HG02840 (cell line): ENCODE measurements around the gene ATF4.
"Not testable (repeated sequence)": the region's sequence is repeated elsewhere in the genome, so short reads cannot be mapped to it uniquely, and the experiment has no call there.

Experiments
- ATAC-seq: cut with Tn5 transposase; IDR thresholded peaks from one replicate; pipeline ENCODE4 v1.9.1; 2021; ENCODE audit warnings: mild to moderate bottlenecking, moderate library complexity, moderate number of reproducible peaks; ENCODE audit not compliant: unreplicated experiment, low FRiP score

Gene ATF4

GRCh38 chr22:39489094-39490068, 31.0 kb upstream of the ATF4 start:
- no peak for ATAC-seq

DNA sequence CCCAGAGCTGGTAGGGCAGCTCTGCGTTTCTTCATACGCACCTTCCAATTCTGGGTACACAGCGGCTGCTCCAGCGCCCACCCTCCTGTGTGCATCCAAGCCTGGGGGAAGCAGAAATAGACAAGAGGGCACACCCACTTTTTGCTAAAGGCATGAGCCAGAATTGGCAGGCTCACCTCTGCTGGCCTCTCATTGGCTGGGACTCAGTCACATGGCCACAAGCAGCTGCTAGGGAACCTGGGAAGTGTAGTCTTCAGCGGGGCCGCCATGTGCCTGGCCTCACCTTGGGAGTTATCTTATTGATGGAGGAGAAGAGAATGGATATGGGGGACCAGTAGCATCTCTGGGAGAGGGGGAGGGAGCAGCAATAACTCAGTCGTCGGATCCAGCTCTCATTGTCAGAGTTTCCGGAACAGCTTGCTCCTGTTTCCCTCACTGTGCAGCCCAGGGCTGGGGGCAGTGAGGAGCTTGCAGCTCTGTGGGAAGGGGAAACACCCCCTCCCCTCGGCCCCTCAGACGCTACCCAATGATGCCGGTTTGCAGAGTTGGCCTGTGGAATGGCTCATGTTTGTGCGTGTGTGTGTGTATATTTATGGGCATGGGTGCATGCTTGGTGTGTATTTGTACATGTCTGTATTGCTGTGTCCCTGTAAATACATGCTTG, 30.1 kb upstream of the ATF4 start:
- peak; percentile 64 for ATAC-seq

- no peak for ATAC-seq
Measured at GRCh38 chr22:39490966-39491680, 29.2 kb upstream of the ATF4 start.

DNA sequence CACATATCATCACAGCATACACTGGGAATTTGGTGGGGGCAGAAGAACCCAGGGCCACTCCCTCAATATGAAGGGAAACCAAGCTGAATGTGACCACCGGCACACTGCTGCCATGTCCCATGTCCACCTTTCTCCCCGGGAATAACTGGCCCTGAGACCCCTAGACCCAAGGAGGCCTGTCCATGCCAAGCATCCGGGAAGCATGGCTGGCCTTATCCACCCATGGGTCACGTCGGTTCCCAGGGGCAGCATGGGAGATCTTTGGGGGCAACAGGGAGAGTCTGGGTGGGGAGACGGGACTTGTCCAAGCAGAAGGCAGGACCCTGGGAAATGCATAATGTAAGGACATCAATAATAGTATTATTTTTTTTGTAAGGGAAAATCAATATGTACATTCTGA, 28.7 kb upstream of the ATF4 start:
- ATAC-seq: no peak

GRCh38 chr22:39492186-39492585, 28.2 kb upstream of the ATF4 start:
- ATAC-seq: no peak

GRCh38 chr22:39493759-39494158, 26.6 kb upstream of the ATF4 start:
- ATAC-seq: no peak

DNA sequence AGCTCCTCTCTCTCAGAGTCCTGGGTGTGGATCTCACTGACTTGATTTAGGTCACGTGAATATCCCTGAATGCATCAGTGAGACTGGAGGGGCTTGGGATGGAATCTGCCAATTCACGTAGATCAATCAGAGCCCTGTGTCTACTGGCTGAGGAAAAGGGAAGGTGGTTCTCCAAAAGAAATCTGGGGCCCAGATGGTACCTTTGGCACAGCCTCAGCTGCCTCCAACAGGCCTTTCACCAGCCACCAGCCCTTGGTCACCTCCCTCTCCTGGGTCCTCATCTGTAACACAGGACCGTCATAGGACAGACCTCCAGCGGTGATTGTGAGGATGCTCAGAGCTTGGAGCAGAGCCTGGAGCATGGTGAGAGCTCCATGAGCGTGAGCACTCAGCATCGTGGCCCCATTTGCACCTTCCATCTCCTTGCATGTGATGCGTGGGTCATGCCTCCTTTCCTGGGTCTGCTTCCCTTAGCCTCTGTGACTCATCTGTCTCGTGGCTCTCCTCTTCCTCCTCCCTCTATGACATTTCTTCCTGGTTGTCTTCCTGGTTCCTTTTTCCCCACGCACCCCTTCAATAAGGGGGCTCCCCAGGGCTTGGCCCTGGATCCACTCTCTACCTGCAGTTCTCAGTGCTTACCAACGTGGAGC, 25.8 kb upstream of the ATF4 start:
- ATAC-seq: no peak

DNA sequence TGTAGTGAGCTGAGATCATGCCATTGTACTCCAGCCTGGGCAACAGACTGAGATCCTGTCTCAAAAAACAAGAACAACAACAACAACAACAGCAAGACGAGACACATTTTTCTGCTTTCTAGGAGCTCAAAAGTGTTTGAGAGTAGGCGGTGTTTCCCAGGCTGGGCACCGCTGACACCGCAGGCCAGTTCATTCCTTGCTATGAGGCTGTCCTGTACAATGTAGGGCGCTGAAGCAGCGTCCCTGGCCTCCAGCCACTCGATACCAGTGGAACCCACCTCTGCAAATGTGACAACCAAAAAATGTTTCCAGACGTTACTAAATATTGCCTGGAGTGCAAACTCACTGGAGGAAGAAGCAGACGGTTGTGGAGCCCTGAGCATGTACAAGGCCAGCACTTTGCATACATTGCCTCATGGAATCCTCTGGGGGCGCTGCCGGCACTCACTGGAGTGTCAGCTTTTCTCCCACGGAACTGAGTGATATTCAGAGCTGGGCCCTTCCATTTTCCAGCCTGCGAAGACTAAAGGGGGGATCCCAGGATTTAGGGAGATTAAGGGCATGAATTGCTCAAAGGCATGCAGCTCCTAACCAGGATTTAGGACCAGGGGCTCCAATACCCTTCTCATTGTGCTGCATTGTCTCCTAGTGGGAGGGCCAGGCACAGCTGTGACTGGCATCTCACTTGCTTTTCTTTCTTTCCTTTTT, 24.1 kb upstream of the ATF4 start:
- ATAC-seq: no peak

GRCh38 chr22:39497429-39497828, 22.9 kb upstream of the ATF4 start:
- no peak for ATAC-seq

DNA sequence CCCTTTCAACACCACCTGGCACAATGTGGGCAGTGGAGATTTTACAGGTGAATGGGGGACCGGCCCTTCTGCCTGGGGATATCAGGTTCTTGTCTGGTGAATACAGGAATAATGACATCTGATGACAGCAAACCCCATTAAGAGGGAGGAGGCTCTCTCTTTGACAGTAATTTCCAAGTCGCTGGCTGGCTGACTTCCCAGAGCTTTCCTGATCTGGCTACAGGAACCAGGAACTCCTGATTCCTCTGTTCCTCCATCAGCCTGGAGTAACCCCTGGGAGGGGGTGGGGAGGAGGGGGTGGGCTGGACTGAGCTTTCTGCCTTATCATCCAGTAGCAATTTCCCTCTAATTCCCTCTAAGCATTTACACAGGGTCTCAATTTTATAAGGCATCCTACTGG, 22.0 kb upstream of the ATF4 start:
- ATAC-seq: no peak

DNA sequence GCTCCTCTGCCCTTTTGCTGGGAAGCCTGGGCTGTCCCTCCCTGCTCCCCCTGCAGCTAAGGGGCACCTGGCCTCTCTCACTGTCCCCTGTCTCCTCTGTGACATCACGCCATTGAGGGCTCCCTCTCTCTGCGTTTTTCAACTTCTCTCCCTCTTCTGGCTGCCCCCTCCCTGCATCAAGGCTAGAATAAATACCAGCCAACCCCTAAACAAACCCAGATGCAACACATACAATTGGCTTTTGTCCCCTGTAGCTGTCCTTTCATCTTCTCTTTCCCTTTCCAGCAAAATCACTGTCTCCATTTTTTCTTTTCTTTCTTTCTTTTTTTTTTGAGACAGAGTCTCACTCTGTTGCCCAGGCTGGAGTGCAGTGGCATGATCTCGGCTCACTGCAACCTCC, 21.6 kb upstream of the ATF4 start:
- no peak for ATAC-seq

GRCh38 chr22:39500101-39500500, 20.3 kb upstream of the ATF4 start:
- ATAC-seq: no peak

DNA sequence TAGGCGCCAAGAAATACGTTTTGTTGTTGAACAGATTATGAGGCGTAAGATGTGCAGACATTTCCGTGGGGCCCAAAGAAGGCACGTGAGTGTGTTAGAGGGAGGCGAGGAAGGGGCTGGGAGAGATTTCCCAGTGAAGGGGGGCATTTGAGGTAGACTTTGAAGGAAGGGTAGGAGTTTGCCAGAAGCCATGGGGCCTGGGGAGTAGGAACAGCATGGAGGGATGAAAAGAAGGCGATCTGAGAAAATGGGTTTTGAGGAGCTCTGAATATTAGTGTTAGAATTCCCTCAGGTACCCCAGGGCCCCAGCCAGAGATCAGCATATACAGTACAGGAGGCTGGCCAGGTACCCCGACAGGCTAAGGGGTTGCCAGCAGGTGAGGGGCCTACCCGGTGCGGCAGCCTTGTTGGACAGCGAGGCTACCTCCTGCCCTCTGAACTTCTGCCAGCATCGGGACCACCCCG, 18.7 kb upstream of the ATF4 start:
- peak; percentile 19 for ATAC-seq

DNA sequence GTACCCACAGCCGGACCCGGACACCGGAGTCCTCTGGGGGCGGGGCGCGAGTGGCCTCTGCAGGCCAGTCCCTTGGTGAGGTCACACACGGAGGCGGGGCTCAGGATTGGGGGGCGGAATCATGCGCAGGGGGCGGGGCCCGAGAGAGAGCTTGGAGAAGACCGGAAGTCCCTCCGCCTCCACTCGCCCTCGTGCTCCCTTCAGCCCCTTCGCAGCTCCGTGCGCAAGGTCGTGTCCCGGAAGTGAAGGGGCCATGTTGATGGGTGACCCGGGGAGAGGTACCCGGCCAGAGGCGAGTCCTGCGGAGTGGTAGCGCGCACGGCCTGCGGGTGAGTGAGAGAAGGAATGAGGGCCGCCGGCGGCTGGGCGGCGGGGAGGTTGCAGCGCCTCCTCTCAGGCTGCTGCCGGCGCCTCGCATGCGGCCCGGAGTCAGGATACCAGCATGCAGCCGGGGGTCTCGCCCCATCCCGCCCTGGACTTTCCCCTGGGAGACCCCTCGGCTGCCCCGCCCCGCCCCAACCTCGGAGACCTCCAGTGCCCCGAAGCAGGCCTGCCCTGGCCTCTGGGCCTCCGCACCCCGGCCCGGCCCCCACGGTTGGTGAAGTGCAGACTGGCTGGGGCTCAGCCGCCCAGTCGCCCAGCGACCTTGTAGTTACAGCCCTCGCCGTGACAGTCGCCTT, 18.1 kb upstream of the ATF4 start, which contains the start of gene MIEF1:
TSS of gene MIEF1 (plus strand) at position 182 of the 680 bp plus-strand sequence. CDS start 9,005 bp downstream, outside the sequence.
- peak; percentile 82 for ATAC-seq

DNA sequence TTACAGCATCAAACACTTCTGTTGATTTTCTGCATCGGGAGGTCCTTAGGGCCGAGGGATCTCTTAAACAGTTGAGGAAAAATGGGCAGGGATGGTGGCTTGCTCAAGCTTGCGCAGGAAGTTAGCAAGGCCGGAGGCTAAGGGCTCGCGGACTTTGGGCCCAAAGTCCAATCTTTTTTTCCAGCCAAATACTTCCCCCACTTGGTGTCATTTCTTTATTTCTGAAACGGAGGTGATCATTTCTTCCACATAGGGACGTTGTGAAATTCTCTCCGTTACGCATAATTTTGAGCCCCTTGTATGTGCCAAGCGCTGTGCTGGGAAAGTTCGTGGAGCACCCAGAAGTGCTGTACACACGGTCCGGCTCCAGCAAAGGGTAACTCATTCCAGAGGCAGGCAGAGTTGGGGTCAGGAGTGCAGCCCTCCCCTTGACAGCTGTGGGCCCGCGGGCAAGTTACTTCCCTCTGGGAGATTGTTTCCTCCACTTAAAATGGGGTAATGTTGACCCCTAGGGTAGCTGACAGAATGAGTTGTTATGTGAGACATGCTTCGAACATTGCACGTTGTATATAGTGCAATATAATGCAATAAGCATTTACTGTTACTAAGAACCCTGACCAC, 17.5 kb upstream of the ATF4 start:
- ATAC-seq: no peak

DNA sequence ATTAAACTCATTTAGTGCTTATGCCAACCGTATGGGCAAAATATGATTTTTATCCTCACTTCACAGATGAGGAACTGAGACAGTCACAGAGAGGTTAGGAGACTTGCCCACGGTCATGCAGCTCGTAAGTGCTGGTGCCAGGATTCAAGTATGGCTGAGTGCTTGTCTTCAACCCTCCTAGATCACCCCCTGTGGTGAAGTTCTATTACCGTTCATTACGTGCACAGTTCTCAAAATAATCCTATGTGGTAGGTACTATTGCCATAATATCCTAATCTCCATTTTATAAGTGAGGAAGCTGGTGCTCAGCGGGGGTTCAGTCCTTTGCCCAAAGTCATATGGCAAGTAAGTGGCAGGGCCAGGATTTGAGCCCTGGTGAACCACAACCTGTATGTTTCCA, 16.7 kb upstream of the ATF4 start:
- ATAC-seq: no peak

DNA sequence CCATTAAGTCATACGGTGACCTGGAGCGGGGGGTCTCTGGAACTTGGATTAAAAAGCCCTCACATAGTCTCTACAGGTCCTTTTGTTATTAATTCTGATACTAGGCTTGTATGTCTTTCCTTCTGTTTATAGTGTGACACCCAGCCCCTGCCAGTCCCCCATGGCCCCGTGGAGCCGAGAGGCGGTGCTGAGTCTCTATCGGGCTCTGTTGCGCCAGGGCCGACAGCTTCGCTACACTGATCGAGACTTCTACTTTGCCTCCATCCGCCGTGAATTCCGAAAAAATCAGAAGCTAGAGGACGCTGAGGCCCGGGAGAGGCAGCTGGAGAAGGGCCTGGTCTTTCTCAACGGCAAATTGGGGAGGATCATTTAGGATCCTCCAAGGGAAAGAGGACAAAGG, 16.3 kb upstream of the ATF4 start:
- no peak for ATAC-seq

DNA sequence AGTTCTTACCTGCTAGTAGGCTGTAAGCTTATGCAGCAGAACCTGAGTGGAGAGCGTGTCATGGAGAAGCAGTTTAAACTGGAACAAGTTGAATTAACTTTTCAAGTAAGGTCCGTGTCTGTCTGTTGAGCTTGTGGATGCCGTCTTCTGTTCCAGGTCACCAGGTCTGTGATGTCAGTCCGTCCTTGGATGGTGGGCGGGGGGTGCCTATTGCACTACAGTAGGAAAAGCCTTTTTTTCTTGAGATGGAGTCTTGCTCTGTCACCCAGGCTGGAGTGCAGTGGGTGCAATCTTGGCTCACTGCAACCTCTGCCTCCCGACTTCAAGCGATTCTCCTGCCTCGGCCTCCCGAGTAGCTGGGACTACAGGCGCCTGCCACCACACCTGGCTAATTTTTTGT, 13.3 kb upstream of the ATF4 start:
- ATAC-seq: not testable (repeated sequence)

- ATAC-seq: no peak
Measured at GRCh38 chr22:39508393-39508792, 12.0 kb upstream of the ATF4 start.
